Neural cell (in vitro differentiated cells): Measurements from ENCODE around the gene CYP4F3. TPM values are rescaled to one million over a fixed set of nuclear protein-coding genes. Genes with fewer than 3 reads are reported as not detected.

ENCODE experiments used
- H2AFZ ChIP-seq: fragments of 200-600, 300-800 bp; sonication (generic), shearing (Covaris generic); 2 replicates; pipeline ENCODE4 v1.6.0; 2014; ENCODE audit warnings: low read depth, mild to moderate bottlenecking, antibody characterized with exemption, low read length, moderate library complexity
- H3F3A ChIP-seq: fragments of 200-600 bp; shearing (Covaris generic); 2 replicates; pipeline ENCODE4 v1.6.1; 2016; ENCODE audit warnings: mild to moderate bottlenecking, moderate library complexity, mixed read lengths, antibody characterized with exemption, low read length; ENCODE audit not compliant: insufficient read depth, poor library complexity, severe bottlenecking
- H3K27ac ChIP-seq: fragments of 200-600, 300-800 bp; sonication (generic), shearing (Covaris generic); 2 replicates; pipeline ENCODE4 v1.5.1; 2014; ENCODE audit warnings: mild to moderate bottlenecking, low read length, moderate library complexity
- H3K27me3 ChIP-seq: fragments of 300-800, 200-600 bp; sonication (generic), shearing (Covaris generic); 2 replicates; pipeline ENCODE4 v1.6.0; 2014; ENCODE audit warnings: mild to moderate bottlenecking, low read depth, low read length, moderate library complexity; ENCODE audit not compliant: insufficient read depth
- H3K36me3 ChIP-seq: fragments of 300-800, 200-600 bp; sonication (generic), shearing (Covaris generic); 2 replicates; pipeline ENCODE4 v1.5.1; 2014; ENCODE audit warnings: mild to moderate bottlenecking, antibody characterized with exemption, low read length, moderate library complexity; ENCODE audit not compliant: insufficient read depth
- H3K4me2 ChIP-seq: fragments of 300-800, 200-600 bp; sonication (generic), shearing (Covaris generic); 2 replicates; pipeline ENCODE4 v1.6.0; 2014; ENCODE audit warnings: mild to moderate bottlenecking, low read length
- H3K4me3 ChIP-seq: fragments of 300-800, 200-600 bp; sonication (generic), shearing (Covaris generic); 2 replicates; pipeline ENCODE4 v1.5.1; 2014; ENCODE audit warnings: mild to moderate bottlenecking, low read length, moderate library complexity
- H3K79me2 ChIP-seq: fragments of 200-600 bp; shearing (Covaris generic); replicated peaks from 2 replicates; pipeline ENCODE4 v1.6.0; 2014; ENCODE audit warnings: mild to moderate bottlenecking, low read length, moderate library complexity; ENCODE audit not compliant: insufficient read depth
- H3K9ac ChIP-seq: fragments of 300-800, 200-600 bp; sonication (generic), shearing (Covaris generic); 2 replicates; pipeline ENCODE4 v1.6.1; 2016; ENCODE audit warnings: mild to moderate bottlenecking, low read length, mixed read lengths
- H3K9me2 ChIP-seq: fragments of 200-600 bp; shearing (Covaris generic); 2 replicates; pipeline ENCODE4 v1.6.1; 2016; ENCODE audit warnings: mild to moderate bottlenecking, low read length, mixed read lengths; ENCODE audit not compliant: insufficient read depth
- H3K9me3 ChIP-seq: fragments of 200-600, 300-800 bp; sonication (generic), shearing (Covaris generic); 2 replicates; pipeline ENCODE4 v1.6.1; 2016; ENCODE audit warnings: mild to moderate bottlenecking, mixed run types, low read length, moderate library complexity, mixed read lengths
- H4K20me1 ChIP-seq: fragments of 200-600 bp; shearing (Covaris generic); 2 replicates; pipeline ENCODE4 v1.6.1; 2016; ENCODE audit warnings: mild to moderate bottlenecking, mixed run types; ENCODE audit not compliant: insufficient read depth
- EP300 ChIP-seq: fragments of 450-650 bp; conservative IDR thresholded peaks from 2 replicates; pipeline ENCODE4 v1.6.1; 2014; ENCODE audit warnings: antibody characterized with exemption, mild to moderate bottlenecking, moderate library complexity; ENCODE audit not compliant: poor library complexity, severe bottlenecking
- EZH2 ChIP-seq: fragments of 200-600, 300-800 bp; shearing (Covaris generic), sonication (generic); IDR thresholded peaks from 2 replicates; pipeline ENCODE4 v1.6.1; 2014; ENCODE audit warnings: antibody characterized with exemption, low read length, borderline replicate concordance, mild to moderate bottlenecking; ENCODE audit not compliant: insufficient read depth, poor library complexity, severe bottlenecking
- MXI1 ChIP-seq: fragments of 450-650 bp; conservative IDR thresholded peaks from 2 replicates; pipeline ENCODE4 v1.6.1; 2014; ENCODE audit warnings: antibody characterized with exemption, mild to moderate bottlenecking; ENCODE audit not compliant: poor library complexity, severe bottlenecking
- POLR2AphosphoS5 ChIP-seq: IDR thresholded peaks from 2 replicates; pipeline ENCODE4 v1.6.1; 2012
- RAD21 ChIP-seq: fragments of 450-650 bp; conservative IDR thresholded peaks from 2 replicates; pipeline ENCODE4 v1.6.1; 2014; ENCODE audit warnings: antibody characterized with exemption, mild to moderate bottlenecking, moderate library complexity
- SMC3 ChIP-seq: fragments of 450-650 bp; conservative IDR thresholded peaks from 2 replicates; pipeline ENCODE4 v1.6.1; 2014; ENCODE audit warnings: antibody characterized with exemption, mild to moderate bottlenecking, moderate library complexity; ENCODE audit not compliant: poor library complexity
- TAF1 ChIP-seq: IDR thresholded peaks from 2 replicates; pipeline ENCODE4 v1.6.1; 2012; ENCODE audit warnings: low read depth
- polyA plus RNA-seq: library from polyadenylated mRNA; depleted of rRNA; stranded (reverse); fragments of >200 nt; gene quantifications from 2 replicates; pipeline ENCODE4 v1.2.3, GENCODE V29; 2014
- TF ChIP-seq, protein P1 (sequence below): fragments of 450-650 bp; IDR thresholded peaks from 2 replicates; pipeline ENCODE4 v1.5.1; 2014; ENCODE audit warnings: antibody characterized with exemption, mild to moderate bottlenecking, moderate library complexity; ENCODE audit not compliant: poor library complexity, severe bottlenecking
- TF ChIP-seq, protein P2 (sequence below): IDR thresholded peaks from 2 replicates; pipeline ENCODE4 v1.6.1; 2012; ENCODE audit warnings: borderline replicate concordance

The CYP4F3 gene
- polyA plus RNA-seq, 1 donor from 2014 or later = not detected

DNA sequence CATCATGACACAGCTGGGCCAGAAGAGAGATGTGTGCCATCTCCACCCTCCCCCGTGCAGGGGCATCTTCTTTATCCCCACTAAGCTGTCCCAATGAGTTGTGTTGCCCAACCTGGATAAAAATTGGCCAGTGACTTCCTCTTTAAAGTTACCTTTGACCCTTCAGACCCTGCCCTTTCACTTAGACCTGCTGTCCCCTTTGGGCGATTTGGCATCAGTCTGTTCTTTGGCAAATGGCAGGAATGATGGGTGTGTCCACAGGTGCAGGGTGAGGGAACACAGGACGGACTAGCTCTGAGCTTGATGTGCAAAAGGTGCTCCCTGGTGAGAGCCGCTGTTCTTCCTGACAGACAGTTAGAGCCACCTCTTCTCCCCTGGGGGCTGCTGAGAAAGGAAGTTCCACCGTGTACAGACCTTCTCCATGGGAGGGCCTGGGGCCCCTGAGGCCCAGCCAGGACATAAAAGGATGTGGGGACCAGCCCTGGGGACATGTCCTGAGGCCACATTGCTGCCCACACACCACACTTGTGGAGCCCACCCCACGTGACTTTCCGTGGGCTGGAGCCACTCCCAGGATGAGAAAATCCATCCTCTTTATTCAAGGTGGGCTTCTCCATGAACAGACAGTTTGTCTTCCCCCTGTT lies 23.9 kb upstream of the CYP4F3 start:
- no peak overlapping the region for H3K27ac ChIP-seq
- no peak overlapping the region for H3K4me2 ChIP-seq
- no peaks in the 10 kb centered on the region for H3K36me3 ChIP-seq
- no peaks in the 10 kb centered on the region for H3K9me3 ChIP-seq
- no peaks in the 10 kb centered on the region for H3K9me2 ChIP-seq
- H3F3A ChIP-seq = no peaks in the 10 kb centered on the region
- no peak overlapping the region for H3K9ac ChIP-seq
- H3K4me3 ChIP-seq = no peak overlapping the region
- no peak overlapping the region for H2AFZ ChIP-seq
- H3K27me3 ChIP-seq = no peaks in the 10 kb centered on the region
- no peaks in the 10 kb centered on the region for H3K79me2 ChIP-seq
- no peaks in the 10 kb centered on the region for H4K20me1 ChIP-seq
- TF ChIP-seq, protein P1, sequence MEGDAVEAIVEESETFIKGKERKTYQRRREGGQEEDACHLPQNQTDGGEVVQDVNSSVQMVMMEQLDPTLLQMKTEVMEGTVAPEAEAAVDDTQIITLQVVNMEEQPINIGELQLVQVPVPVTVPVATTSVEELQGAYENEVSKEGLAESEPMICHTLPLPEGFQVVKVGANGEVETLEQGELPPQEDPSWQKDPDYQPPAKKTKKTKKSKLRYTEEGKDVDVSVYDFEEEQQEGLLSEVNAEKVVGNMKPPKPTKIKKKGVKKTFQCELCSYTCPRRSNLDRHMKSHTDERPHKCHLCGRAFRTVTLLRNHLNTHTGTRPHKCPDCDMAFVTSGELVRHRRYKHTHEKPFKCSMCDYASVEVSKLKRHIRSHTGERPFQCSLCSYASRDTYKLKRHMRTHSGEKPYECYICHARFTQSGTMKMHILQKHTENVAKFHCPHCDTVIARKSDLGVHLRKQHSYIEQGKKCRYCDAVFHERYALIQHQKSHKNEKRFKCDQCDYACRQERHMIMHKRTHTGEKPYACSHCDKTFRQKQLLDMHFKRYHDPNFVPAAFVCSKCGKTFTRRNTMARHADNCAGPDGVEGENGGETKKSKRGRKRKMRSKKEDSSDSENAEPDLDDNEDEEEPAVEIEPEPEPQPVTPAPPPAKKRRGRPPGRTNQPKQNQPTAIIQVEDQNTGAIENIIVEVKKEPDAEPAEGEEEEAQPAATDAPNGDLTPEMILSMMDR = no peak
- TF ChIP-seq MXI1 = no peak
- TF ChIP-seq, protein P2, sequence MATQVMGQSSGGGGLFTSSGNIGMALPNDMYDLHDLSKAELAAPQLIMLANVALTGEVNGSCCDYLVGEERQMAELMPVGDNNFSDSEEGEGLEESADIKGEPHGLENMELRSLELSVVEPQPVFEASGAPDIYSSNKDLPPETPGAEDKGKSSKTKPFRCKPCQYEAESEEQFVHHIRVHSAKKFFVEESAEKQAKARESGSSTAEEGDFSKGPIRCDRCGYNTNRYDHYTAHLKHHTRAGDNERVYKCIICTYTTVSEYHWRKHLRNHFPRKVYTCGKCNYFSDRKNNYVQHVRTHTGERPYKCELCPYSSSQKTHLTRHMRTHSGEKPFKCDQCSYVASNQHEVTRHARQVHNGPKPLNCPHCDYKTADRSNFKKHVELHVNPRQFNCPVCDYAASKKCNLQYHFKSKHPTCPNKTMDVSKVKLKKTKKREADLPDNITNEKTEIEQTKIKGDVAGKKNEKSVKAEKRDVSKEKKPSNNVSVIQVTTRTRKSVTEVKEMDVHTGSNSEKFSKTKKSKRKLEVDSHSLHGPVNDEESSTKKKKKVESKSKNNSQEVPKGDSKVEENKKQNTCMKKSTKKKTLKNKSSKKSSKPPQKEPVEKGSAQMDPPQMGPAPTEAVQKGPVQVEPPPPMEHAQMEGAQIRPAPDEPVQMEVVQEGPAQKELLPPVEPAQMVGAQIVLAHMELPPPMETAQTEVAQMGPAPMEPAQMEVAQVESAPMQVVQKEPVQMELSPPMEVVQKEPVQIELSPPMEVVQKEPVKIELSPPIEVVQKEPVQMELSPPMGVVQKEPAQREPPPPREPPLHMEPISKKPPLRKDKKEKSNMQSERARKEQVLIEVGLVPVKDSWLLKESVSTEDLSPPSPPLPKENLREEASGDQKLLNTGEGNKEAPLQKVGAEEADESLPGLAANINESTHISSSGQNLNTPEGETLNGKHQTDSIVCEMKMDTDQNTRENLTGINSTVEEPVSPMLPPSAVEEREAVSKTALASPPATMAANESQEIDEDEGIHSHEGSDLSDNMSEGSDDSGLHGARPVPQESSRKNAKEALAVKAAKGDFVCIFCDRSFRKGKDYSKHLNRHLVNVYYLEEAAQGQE = no peak
- no peak for TF ChIP-seq POLR2AphosphoS5
- TF ChIP-seq TAF1 = no peak
- TF ChIP-seq EP300 = no peak
- no peak for TF ChIP-seq EZH2
- no peak for TF ChIP-seq RAD21
- TF ChIP-seq SMC3 = no peak

DNA sequence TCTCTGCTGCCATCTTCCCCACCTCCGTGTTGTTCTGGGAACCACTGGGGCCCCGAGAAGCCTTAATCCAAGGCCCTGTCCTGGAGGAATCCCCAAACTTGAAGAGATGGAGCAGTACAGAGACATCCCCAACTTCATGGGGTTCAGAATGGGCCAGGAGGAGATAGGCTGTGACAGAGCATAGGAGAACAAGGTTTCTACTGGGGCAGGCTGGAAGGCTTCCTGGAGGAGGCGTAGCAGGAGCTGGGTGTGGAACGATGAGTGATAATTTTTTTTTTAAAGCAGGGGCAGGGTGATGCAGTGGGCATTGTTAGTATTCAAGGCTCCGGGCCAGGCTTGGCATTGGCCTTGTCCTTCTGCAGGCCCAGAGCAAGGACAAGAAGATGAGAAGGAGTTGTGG lies 22.4 kb upstream of the CYP4F3 start:
- Histone ChIP-seq H3K27ac (no peak overlapping the region), H3K4me3 (no peak overlapping the region), H3K9ac (no peak overlapping the region), H2AFZ (no peak overlapping the region), H3K9me3 (no peaks in the 10 kb centered on the region), H3K27me3 (no peaks in the 10 kb centered on the region), H3K79me2 (no peaks in the 10 kb centered on the region), H3F3A (no peaks in the 10 kb centered on the region), H3K4me2 (no peak overlapping the region), H3K36me3 (no peaks in the 10 kb centered on the region), H4K20me1 (no peaks in the 10 kb centered on the region), H3K9me2 (no peaks in the 10 kb centered on the region)
- no peak for TF ChIP-seq POLR2AphosphoS5
- no peak for TF ChIP-seq MXI1
- TF ChIP-seq RAD21 = no peak
- no peak for TF ChIP-seq TAF1
- TF ChIP-seq, protein P2 = no peak
- TF ChIP-seq EP300 = no peak
- TF ChIP-seq, protein P1 = no peak
- no peak for TF ChIP-seq EZH2
- TF ChIP-seq SMC3 = no peak
